Activated naive CD8-positive, alpha-beta T cell treated with anti-CD3 and anti-CD28 coated beads for 36 hours (primary cell): ENCODE measurements around the gene NXN. TPM values are rescaled to one million over a fixed set of nuclear protein-coding genes. Genes with fewer than 3 reads are reported as not detected.
"Not testable (repeated sequence)": the region's sequence is repeated elsewhere in the genome, so short reads cannot be mapped to it uniquely, and the experiment has no call there.

Experiments
- DNase-seq: peaks from one replicate; pipeline ENCODE4 v3.0.0; 2021
- H3K27ac Mint-ChIP-seq: one replicate; pipeline ENCODE4 v1.8.0; 2022; ENCODE audit warnings: mild to moderate bottlenecking, moderate library complexity, mixed read lengths
- H3K27me3 Mint-ChIP-seq: one replicate; pipeline ENCODE4 v1.8.0; 2022; ENCODE audit warnings: mild to moderate bottlenecking, mixed read lengths
- H3K36me3 Mint-ChIP-seq: one replicate; pipeline ENCODE4 v1.8.0; 2021; ENCODE audit warnings: mild to moderate bottlenecking, mixed read lengths
- H3K4me1 Mint-ChIP-seq: one replicate; pipeline ENCODE4 v1.8.0; 2021; ENCODE audit warnings: mixed read lengths
- H3K4me3 Mint-ChIP-seq: one replicate; pipeline ENCODE4 v1.8.0; 2022; ENCODE audit warnings: mild to moderate bottlenecking, moderate library complexity, mixed read lengths
- H3K9me3 Mint-ChIP-seq: one replicate; pipeline ENCODE4 v1.8.0; 2022; ENCODE audit warnings: mixed read lengths
- total RNA-seq, 2 experiments: library from RNA; stranded (reverse); gene quantifications; one replicate each; pipeline ENCODE4 v1.2.3, GENCODE V29; 2021

NXN gene
- total RNA-seq, 2 experiments from 2014 or later, result 0.48 to 0.49 TPM

DNA sequence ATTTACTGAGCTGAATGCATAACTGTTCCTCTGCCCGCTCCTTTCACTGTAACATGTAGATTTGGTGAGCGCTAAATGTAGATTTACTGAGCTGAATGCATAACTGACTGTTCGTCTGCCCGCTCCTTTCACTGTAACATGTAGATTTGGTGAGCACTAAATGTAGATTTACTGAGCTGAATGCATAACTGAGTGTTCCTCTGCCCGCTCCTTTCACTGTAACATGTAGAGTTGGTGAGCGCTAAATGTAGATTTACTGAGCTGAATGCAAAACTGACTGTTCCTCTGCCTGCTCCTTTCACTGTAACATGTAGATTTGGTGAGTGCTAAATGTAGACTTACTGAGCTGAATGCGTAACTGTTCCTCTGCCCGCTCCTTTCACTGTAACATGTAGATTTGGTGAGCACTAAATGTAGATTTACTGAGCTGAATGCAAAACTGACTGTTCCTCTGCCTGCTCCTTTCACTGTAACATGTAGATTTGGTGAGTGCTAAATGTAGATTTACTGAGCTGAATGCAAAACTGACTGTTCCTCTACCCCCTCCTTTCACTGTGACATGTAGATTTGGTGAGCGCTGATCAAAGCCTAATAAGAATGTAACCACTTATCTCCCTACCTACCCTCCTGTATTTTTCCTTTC is 224.1 kb downstream of the NXN start:
- H3K27ac Mint-ChIP-seq, H3K27me3 Mint-ChIP-seq, H3K4me3 Mint-ChIP-seq, H3K9me3 Mint-ChIP-seq, H3K4me1 Mint-ChIP-seq, DNase-seq: not testable (repeated sequence)
- H3K36me3 Mint-ChIP-seq, result peaks cover 26% of the 10 kb centered on the region

DNA sequence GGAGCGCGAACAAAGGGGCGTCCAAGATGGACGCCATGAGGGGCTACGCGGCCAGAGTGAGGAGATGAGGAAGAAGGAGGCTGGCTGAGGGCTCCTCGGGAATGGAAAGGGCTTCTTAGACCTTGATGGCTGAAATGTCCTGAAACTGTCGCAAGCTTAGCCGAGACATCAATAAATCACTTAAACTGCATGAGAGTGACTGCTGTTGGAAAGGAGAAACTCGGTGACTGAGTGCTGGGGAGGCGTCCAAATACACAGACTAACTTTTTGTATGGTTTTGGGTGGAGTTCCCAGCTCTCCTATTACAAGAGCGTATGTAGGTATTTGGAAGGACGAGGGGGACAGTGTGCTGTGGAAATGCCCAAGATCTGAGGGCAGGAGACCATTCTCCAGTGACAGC is 226.2 kb downstream of the NXN start:
- H3K4me3 Mint-ChIP-seq, result peak overlapping the region; percentile 36
- DNase-seq, result no peak
- no peaks in the 10 kb centered on the region for H3K27me3 Mint-ChIP-seq
- peak overlapping the region; percentile 57 for H3K27ac Mint-ChIP-seq
- H3K36me3 Mint-ChIP-seq, result peaks cover 40% of the 10 kb centered on the region
- peaks cover 5% of the 10 kb centered on the region for H3K9me3 Mint-ChIP-seq
- peaks cover 16% of the 10 kb centered on the region for H3K4me1 Mint-ChIP-seq

DNA sequence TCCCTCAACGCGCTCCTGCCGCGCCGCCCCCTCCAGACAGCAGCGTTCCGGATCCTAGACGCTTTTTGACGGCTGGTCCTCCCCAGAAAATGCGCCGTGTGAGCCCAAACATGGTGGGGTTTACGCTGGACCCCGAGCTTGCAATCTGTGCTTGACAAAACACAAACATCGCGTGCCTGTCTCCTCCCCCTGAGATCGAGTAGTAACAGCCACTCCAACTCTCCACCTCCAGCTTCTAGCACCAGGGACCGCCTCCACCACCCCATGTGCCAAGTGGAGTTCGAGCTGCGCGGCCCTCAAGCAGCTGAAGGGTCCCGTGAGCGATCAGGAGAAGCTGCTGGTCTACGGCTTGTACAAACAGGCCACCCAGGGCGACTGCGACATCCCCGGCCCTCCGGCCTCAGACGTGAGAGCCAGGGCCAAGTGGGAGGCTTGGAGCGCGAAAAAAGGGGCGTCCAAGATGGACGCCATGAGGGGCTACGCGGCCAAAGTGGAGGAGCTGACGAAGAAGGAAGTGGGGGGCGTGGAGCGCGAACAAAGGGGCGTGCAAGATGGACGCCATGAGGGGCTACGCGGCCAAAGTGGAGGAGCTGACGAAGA is 226.9 kb downstream of the NXN start:
- no peak for DNase-seq
- Mint-ChIP-seq H3K9me3 (peaks cover 5% of the 10 kb centered on the region), H3K36me3 (peaks cover 47% of the 10 kb centered on the region), H3K4me1 (peaks cover 19% of the 10 kb centered on the region), H3K27ac (peak overlapping the region; percentile 94), H3K27me3 (no peaks in the 10 kb centered on the region), H3K4me3 (peak overlapping the region; percentile 85)

DNA sequence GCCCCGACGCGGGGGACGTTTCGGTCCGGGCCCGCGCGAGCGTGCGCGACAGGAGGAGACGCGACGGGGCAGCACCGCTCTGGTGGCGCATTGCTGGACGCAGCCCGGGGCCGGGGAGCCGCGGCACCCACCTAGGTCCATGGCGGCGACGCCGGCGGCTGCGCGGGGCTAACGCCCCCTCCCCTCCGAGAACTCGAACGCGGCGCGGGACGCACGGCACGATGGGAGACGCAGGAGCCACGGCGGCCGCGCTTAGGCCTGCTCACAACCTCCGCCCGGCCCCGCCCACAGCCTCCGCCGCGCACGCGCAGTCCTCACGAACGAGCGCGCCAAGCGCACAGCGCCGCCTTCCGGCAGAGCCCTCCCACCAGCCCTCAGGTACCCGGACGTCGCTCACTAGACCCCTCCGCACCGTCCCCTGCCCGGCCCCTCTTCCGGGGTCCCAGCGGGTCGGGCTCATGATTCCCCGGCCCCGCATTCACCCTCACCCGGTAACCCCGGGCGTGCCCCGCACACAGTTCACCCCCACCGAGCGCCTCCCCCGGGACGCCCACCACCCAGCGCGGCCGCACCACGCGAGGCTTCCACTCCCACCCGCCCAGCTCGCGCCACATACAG is 227.5 kb downstream of the NXN start, which contains the start of gene GEMIN4:
TSS of gene GEMIN4 (minus strand) at position 263 of the 618 bp plus-strand sequence. CDS start at position 141, 122 bp downstream.
- Mint-ChIP-seq H3K9me3 (peaks cover 5% of the 10 kb centered on the region), H3K27me3 (no peaks in the 10 kb centered on the region), H3K4me3 (peak within 1 kb of the TSS; percentile 96), H3K36me3 (peaks cover 51% of the 10 kb centered on the region), H3K27ac (peak within 1 kb of the TSS; percentile 96), H3K4me1 (peaks cover 19% of the 10 kb centered on the region)
- DNase-seq, result peak; percentile 98

DNA sequence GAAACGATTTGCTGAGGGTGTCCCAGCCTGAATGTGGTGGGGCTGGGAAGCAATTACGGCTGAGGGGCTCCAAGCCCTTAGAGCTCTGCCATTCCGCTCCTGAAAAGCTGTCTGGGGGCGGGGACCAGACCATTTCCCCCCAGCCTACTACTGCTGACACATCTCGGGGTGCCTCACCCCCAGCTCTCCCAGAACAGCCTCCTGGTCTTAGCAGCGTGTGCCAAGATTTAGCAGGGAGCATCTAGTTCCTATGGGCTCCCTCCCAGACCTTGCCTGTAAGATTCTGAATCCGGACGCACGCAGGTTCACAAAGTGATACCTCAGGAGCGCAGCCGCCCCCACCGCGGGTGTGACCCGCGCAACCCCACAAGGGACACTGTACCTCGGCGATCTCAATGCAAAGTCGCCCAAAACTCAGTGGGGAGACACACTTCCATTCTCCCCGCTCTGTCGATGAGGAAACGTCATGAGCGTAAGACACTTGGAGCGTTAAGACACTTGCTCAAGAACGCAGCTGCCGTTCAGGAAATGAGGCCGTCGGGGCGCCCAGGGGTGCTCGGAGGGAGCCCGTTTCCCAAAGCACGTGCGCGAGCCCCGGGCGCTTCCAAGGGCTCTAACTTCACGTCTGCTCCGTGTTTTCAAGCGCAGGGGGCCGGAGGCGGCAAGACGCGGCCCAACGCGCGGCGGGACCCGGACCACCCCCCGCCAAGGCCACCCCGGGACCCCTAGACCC is 228.1 kb downstream of the NXN start:
- H3K27me3 Mint-ChIP-seq, result no peaks in the 10 kb centered on the region
- peak; percentile 59 for DNase-seq
- H3K4me3 Mint-ChIP-seq, result peak overlapping the region; percentile 96
- peaks cover 19% of the 10 kb centered on the region for H3K4me1 Mint-ChIP-seq
- peak overlapping the region; percentile 96 for H3K27ac Mint-ChIP-seq
- H3K36me3 Mint-ChIP-seq, result peaks cover 47% of the 10 kb centered on the region
- peaks cover 5% of the 10 kb centered on the region for H3K9me3 Mint-ChIP-seq

DNA sequence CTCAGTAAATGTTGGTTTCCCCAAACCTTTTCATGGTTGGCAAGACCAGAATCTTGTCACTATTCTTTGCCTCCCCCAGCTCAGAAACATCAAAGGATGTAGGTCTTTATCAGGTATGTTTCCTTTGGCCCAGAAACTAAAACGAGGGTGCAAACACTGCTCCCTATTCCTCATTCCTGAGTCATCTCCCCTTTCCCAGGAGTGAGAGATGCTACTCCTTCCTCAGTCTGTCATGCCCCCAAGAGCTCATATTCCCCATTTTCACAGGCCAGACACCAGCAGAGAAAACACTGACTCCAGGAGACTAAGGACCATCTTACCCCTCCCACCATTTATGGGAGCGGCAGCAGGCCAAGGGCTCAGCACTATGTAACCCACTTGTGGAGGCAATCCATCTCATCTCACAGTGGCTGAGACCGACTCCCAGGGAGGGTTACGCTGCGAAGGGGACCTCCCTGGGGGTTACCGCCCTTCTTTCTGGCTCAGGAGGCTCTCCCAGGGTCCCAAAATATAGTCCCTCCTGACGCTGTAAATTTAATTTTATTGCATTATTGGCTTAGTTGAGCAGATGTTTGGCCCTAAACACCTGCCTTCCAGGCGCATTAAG is 229.0 kb downstream of the NXN start:
- peak overlapping the region; percentile 96 for H3K27ac Mint-ChIP-seq
- peaks cover 19% of the 10 kb centered on the region for H3K4me1 Mint-ChIP-seq
- H3K9me3 Mint-ChIP-seq, result peaks cover 5% of the 10 kb centered on the region
- H3K4me3 Mint-ChIP-seq, result peak overlapping the region; percentile 96
- H3K36me3 Mint-ChIP-seq, result peaks cover 44% of the 10 kb centered on the region
- no peak for DNase-seq
- no peaks in the 10 kb centered on the region for H3K27me3 Mint-ChIP-seq

DNA sequence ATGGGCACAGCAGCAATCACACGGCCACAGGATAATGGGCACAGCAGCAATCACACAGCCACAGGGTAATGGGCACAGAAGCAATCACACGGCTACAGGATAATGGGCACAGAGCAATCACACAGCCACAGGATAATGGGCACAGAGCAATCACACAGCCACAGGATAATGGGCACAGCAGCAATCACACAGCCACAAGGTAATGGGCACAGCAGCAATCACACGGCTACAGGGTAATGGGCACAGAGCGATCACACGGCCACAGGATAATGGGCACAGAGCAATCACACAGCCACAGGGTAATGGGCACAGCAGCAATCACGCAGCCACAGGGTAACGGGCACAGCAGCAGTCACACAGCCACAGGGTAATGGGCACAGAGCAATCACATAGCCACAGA is 230.2 kb downstream of the NXN start:
- peaks cover 20% of the 10 kb centered on the region for H3K4me1 Mint-ChIP-seq
- H3K27ac Mint-ChIP-seq, H3K9me3 Mint-ChIP-seq, DNase-seq, H3K27me3 Mint-ChIP-seq: not testable (repeated sequence)
- peaks cover 47% of the 10 kb centered on the region for H3K36me3 Mint-ChIP-seq
- peak overlapping the region; percentile 64 for H3K4me3 Mint-ChIP-seq

Other genes starting within 250 kb of the NXN start
- 10 to 100 TPM; 22.6 to 26.7 TPM for gene TLCD3A, start 247.2 kb downstream of the NXN start, total RNA-seq
- gene GEMIN4, start 227.5 kb downstream of the NXN start, total RNA-seq, result 10 to 100 TPM; 68.7 to 69.3 TPM
- gene GLOD4, start 197.5 kb downstream of the NXN start, total RNA-seq, result 10 to 100 TPM; 79.0 to 82.0 TPM
- gene MRM3, start 197.4 kb downstream of the NXN start, total RNA-seq, result 10 to 100 TPM; 43.2 to 47.2 TPM
- gene TIMM22, start 17.4 kb upstream of the NXN start, total RNA-seq, result 10 to 100 TPM; 15.4 to 16.9 TPM
- 10 to 100 TPM; 31.6 to 35.1 TPM for gene ABR, start 200.2 kb upstream of the NXN start, total RNA-seq